ENCODE results near the gene DIRAS1. TPM values are rescaled to one million over a fixed set of nuclear protein-coding genes. Genes with fewer than 3 reads are reported as not detected.

The DIRAS1 gene
- total and polyA plus RNA-seq, 2 of the 4 experiments (the other 2 are of a cell fraction) = 1.4 to 10.3 TPM

- no peak overlapping the region for H4K91ac ChIP-seq (ENCODE audit: insufficient read depth, low read depth, low read length)
- H3K27me3 ChIP-seq (ENCODE audit: control insufficient read depth, insufficient read depth, low read length) = peaks cover 46% of the 10 kb centered on the region
- no peak overlapping the region for H2BK15ac ChIP-seq (ENCODE audit: low read depth, low read length)
- in situ Hi-C loops (cut with MboI; ENCODE audit: low sequenced_read_pairs) = no loop called here
- WGBS, 2 experiments (ENCODE audit: extremely low coverage in 2 of 2, insufficient read length in 1 of 2) = 54% methylated on average over 5 of the region's 11 CpGs; no CpG with 5 or more reads in 1 of the 2 experiments
- no peak overlapping the region for H3K56ac ChIP-seq (ENCODE audit: extremely low read depth, insufficient read depth, low read length)
- no peak for DNase-seq
- no peak overlapping the region for H4K8ac ChIP-seq (ENCODE audit: low read depth in 2 of 2, low read length in 2 of 2)
- BruUV-seq (replicated peaks) = no TSS peak
- no peaks in the 10 kb centered on the region for H4K20me1 ChIP-seq (ENCODE audit: insufficient read depth, low read length)
- no peaks in the 10 kb centered on the region for H3K79me1 ChIP-seq (ENCODE audit: low read depth in 1 of 2, low read length in 2 of 2)
- POLR2A ChIA-PET (ENCODE audit: unreplicated experiment) = no interaction called here
- H2AFZ ChIP-seq (replicated peaks; ENCODE audit: low read length, poor library complexity) = no peak overlapping the region
- no peaks in the 10 kb centered on the region for H3K9me3 ChIP-seq (ENCODE audit: control insufficient read depth, insufficient read depth, low read length)
- no peaks in the 10 kb centered on the region for H3K36me3 ChIP-seq (ENCODE audit: control insufficient read depth, insufficient read depth, low read length)
- TF ChIP-seq MAFK (IDR thresholded peaks at IDR 0.05; ENCODE audit: low read depth, low read length) (no peak), USF2 (IDR thresholded peaks at IDR 0.05; ENCODE audit: low read depth, low read length) (no peak), NFE2L2 (IDR thresholded peaks at IDR 0.05; ENCODE audit: low read depth, low read length) (no peak), MXI1 (IDR thresholded peaks at IDR 0.05; ENCODE audit: borderline replicate concordance, low read depth, low read length) (no peak), RFX5 (IDR thresholded peaks at IDR 0.05; ENCODE audit: low read depth, low read length) (no peak)
- H2AK9ac ChIP-seq (replicated peaks; ENCODE audit: low read depth, low read length, poor library complexity) = no peak overlapping the region
- no peak overlapping the region for H3K27ac ChIP-seq (ENCODE audit: insufficient read depth, low read length)
- H3K9ac ChIP-seq (ENCODE audit: low read depth, low read length) = no peak overlapping the region
- H4K5ac ChIP-seq (ENCODE audit: low read depth, low read length) = no peak overlapping the region
- H3K14ac ChIP-seq (replicated peaks; ENCODE audit: low read depth, low read length) = no peak overlapping the region
- no peak overlapping the region for H2BK20ac ChIP-seq (ENCODE audit: low read depth, low read length)
- CTCF ChIA-PET = no interaction called here
- H3K4me2 ChIP-seq (ENCODE audit: low read depth, low read length) = no peak overlapping the region
- dilution Hi-C loops (cut with HindIII; ENCODE audit: low sequenced_read_pairs, unreplicated experiment) = no loop called here
- no peak overlapping the region for H3K18ac ChIP-seq (ENCODE audit: low read depth, low read length)
- no peak for ATAC-seq (ENCODE audit: low read depth)
- no peak overlapping the region for H2AK5ac ChIP-seq (ENCODE audit: low read depth, low read length)
- H3K4me1 ChIP-seq (ENCODE audit: control insufficient read depth, insufficient read depth, low read length) = no peaks in the 10 kb centered on the region
- intact Hi-C loops (cut with micrococcal nuclease) = no loop called here
- no peak overlapping the region for H3K4me3 ChIP-seq (ENCODE audit: insufficient read depth, low read depth, low read length)
- no peaks in the 10 kb centered on the region for H3K9me1 ChIP-seq (ENCODE audit: insufficient read depth, low read length)
- no peak overlapping the region for H2BK120ac ChIP-seq (ENCODE audit: low read depth, low read length)
- no peak overlapping the region for H3K23ac ChIP-seq (ENCODE audit: low read depth, low read length)
- H3K4ac ChIP-seq (ENCODE audit: low read depth, low read length) = no peak overlapping the region
- no peak overlapping the region for H2BK5ac ChIP-seq (ENCODE audit: low read depth, low read length, poor library complexity, severe bottlenecking)
These were observed 45.3 kb downstream of the DIRAS1 start for GRCh38 chr19:2675892-2676291.
